Stimulated activated CD8-positive, alpha-beta memory T cell treated with anti-CD3 and anti-CD28 coated beads, Interleukin-15, amount 100 ng/mL, for 4 hours (primary cell): ENCODE data around the gene FRMD8.

ENCODE experiments used
- DNase-seq, 2 donors: peaks; one replicate each; pipeline ENCODE4 v3.0.0-alpha.2; 2020; ENCODE audit warnings: low read depth in 2 of 2

FRMD8 gene, protein sequence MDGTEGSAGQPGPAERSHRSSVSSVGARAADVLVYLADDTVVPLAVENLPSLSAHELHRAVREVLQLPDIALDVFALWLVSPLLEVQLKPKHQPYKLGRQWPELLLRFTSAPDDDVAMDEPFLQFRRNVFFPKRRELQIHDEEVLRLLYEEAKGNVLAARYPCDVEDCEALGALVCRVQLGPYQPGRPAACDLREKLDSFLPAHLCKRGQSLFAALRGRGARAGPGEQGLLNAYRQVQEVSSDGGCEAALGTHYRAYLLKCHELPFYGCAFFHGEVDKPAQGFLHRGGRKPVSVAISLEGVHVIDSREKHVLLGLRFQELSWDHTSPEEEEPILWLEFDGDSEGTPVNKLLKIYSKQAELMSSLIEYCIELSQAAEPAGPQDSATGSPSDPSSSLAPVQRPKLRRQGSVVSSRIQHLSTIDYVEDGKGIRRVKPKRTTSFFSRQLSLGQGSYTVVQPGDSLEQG

DNA sequence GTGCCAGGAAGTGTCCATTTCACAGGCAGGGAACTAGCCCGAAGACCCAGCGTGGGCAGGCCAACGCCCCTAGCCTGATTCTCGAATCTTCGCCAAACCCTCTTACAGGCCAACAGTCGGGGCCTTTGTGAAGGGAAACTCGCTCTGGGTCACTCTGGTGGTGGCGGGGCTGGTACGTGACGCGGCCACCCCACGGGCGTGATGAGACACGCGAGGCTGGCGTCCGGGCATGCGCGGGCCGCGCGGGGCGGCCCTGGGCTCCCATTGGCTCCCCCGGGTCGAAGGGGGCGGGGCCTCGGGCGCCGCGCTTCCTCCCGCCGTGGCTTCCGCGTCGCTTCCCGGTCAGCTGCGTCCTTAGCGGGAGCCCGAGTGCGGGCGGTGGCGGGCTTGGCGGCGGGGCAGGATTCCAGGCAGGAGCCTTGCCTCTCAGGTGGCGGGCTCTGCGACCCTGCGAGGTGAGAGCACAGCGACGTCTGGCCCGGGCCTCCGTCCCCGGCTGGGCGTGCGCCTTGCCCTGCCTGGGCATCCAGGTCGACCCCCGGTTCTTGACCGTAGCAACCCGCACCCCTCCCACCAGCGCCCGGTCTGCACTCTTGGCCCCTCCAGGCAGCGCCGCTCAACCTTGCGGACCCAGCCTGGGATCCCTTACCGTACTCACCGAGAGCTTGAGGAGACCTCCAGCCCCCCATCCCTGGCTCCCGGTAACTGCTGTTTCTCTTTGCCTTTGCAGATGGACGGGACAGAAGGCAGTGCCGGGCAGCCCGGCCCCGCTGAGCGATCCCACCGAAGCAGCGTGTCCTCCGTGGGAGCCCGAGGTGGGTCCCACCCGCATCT is at the start of gene FRMD8:
FRMD8 (plus strand) TSS at position 331 of the 834 bp plus-strand sequence; CDS start at position 731, 400 bp downstream.
- peak; percentile 70 to 81 for DNase-seq

DNA sequence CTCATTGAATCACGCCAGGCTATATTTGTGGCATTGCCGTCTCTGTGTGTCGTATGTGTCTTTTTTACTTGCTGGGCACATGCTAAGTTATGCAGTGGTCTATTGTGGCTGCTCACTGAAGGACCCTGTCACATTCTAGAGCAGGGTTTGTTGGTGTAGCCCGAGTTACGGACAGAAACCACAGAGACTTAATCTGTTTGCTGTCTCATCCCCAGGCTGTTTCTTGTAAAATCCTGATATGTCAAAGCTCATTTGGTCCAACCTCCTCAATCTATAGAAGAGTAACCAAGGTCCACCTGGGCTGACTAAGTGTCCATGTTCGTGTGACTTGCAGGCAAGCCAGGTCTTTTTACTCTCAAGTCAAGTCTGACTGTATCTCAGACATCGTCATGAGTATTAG is 47.8 kb upstream of the FRMD8 start:
- DNase-seq: no peak

DNA sequence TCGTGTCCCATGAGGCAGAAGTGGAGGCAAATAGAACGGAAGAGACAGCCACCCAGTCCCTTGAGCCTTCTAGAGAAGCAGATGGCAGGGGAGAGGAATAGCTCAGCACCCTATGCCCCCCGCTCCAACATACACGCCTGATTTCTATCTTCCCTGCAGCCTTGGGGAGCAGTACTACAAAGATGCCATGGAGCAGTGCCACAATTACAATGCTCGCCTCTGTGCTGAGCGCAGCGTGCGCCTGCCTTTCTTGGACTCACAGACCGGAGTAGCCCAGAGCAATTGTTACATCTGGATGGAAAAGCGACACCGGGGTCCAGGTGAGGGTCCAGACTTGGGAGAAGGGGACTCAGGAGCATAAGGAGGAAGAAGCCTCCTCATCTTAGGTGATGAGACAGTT is 46.2 kb upstream of the FRMD8 start:
- DNase-seq: no peak

DNA sequence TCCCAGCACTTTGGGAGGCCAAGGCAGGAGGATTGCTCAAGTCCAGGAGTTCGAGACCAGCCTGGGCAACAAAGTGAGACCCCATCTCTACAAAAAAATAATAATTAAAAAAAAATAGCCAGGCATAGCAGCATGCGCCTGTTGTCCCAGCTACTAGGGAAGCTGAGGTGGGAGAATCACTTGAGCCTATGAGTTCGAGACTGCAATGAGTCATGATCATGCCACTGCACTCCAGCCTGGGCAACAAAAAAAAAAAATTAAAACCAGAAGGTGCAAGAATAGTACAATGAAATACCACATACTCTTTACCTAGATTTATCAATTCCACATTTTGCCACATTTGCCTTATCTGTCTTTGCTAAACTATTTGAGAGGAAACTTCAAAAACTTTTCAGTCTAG is 44.6 kb upstream of the FRMD8 start:
- no peak for DNase-seq

DNA sequence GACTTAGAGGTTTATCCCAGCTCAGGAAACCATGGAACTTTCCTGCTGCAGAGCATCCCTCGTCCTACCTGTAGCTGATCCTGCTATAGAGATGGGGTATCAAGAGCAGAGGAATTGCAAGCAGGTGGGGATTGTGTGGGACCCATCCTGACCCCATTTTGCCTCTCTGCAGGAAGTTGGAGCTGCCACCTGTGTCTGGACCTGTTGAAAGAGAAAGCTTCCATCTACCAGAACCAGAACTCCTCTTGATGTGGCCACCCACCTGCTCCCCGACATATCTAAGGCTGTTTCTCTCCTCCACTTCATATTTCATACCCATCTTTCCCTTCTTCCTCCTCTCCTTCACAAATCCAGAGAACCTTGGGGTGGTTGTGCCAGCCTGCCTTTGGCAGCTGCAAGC is 34.9 kb upstream of the FRMD8 start:
- DNase-seq: no peak

DNA sequence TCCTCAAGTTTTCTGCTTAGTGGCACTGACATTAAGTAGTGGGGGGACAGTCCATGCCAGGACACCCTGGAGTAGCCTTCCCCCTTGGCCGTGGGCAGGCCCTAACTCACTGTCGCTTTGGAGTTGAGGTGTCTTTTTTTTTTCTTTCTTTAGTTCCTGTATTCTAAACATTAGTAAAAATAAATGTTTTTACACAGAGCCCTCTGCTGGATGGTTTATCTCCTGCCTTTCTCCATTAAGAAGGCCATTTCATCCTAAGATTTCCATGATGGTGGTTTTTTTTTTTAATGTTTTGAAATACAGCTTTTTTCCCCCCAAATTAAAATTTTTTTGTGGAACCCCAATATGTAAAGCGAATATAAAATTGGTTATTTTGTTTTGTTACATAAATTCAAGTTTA is 33.7 kb upstream of the FRMD8 start:
- DNase-seq: no peak

DNA sequence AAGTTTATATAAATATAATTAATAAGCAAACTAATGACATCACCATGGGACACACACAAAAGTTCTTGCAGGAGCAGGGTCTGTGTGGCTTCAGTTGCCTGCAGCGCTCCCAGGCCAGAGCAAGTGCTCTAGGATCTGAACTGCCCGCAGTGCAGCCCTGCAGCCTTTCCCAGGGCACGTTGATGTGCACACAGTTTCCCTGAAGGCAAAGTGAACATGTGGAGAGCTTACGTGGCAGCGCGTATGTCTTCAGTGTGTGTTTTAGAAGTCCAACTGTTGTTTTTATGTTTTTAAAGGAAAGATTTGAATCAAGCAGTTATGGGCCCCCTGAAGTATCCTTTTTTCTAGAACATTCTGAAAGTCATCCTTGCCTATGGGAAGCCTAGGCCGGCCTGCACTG is 33.1 kb upstream of the FRMD8 start:
- DNase-seq: no peak

DNA sequence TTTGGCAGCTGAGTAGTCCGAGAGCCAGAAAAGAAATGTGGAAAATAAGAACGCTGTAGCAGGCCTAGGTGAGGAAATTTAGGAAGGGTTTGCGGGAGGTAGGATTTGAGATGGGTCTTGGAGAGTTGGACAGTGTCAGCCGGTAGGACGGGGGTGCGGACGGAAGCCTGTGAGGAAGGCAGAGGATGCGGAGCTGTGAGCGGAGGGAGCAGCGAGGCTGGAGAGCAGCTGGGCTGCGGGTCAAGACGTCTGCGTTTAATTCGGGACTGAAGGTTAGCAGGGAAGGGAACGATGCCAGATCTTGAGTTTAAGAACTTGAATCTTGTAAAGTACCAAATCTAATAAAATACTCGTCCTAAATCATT is 32.6 kb upstream of the FRMD8 start:
- no peak for DNase-seq

DNA sequence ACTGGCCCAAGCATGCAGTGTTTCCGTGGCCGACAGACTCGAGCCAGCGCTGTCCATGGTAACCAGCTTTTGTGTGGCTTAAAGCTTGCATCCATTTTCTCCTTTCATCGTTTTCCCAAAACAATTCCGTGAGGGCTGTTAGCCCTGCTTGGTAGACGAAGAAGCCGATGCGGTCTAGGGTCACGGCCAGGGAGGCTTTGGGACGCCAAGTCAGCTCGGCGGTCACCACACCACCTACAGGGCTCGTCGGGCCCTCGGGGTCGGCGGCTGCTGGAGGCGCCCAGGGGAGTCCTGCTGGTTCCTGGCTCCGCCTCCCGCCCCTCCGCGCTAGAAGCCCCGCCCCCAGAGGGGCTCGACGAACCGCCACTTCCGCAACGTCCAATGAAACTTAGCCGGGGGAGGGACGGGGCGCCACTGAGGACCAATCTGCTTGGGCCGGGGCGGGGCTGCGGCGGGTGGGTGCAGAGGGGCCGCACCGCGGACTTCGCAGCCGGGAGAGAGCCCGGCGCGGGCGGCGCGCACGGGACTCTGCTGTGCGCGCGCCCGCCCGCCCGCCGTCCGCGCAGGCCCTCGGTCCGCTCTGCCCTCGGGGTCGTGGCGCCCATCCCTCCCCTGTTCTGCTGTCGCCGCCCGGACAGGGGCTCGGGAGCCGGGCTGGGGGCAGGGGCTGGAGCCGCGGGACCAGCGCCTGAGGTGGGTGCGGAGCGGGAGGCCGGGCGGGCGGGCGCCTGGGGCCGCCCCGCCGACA is 32.0 kb upstream of the FRMD8 start, which contains the start of gene TIGD3:
TIGD3 (plus strand) TSS at position 487 of the 748 bp plus-strand sequence. CDS start 1,058 bp downstream, outside the sequence.
- DNase-seq: peak; percentile 91 to 94

DNA sequence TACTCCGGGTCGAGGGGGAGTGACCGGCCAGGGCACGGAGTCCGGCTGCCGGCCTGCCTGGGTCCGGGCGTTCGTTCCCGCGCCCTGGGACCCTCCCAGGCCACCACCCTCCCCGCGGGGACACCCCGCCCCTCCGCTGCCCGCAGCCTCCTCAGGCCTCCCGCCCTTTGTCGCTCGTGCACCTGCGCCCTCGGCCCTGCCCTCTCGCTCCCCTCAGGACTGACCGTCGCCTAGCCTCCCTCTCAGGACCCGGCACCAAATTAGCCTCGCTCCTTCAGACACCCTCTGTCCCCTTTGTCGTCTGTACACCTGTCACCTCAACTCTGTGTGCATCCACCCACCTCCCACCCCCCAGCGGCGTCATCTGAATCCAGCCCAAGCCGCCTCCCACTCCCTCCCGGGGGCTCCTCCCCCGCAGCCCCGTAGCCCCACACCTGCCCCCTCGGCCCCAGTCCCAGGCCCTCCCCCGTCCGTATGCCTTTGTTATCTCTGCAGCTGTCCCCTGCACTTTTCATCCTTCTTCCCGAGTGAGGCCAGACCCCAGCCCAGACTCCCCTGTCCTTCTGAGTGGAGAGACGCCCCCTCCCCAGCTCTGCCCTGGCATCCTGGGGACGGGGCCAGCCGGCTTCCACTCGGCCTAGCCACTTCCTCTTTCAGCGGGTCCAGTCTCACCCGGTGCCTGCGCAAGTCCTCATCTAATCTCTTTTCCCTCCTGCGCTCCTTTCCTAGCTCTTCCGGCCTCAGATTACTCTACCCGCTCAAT is 31.2 kb upstream of the FRMD8 start:
- peak; percentile 34 to 46 for DNase-seq

DNA sequence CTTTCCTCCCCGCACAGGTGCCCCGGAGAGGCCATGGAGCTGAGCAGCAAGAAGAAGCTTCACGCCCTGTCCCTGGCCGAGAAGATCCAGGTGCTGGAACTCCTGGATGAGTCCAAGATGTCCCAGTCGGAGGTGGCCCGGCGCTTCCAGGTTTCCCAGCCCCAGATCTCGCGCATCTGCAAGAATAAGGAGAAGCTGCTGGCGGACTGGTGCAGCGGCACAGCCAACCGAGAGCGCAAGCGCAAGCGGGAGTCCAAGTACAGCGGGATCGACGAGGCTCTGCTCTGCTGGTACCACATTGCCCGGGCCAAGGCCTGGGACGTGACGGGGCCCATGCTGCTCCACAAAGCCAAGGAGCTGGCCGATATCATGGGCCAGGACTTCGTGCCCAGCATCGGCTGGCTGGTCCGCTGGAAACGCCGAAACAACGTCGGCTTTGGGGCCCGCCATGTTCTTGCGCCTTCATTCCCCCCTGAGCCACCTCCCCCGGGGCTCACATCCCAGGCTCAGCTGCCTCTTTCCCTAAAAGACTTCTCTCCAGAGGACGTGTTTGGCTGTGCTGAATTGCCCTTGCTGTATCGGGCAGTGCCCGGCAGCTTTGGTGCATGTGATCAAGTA is 30.6 kb upstream of the FRMD8 start:
- no peak for DNase-seq

DNA sequence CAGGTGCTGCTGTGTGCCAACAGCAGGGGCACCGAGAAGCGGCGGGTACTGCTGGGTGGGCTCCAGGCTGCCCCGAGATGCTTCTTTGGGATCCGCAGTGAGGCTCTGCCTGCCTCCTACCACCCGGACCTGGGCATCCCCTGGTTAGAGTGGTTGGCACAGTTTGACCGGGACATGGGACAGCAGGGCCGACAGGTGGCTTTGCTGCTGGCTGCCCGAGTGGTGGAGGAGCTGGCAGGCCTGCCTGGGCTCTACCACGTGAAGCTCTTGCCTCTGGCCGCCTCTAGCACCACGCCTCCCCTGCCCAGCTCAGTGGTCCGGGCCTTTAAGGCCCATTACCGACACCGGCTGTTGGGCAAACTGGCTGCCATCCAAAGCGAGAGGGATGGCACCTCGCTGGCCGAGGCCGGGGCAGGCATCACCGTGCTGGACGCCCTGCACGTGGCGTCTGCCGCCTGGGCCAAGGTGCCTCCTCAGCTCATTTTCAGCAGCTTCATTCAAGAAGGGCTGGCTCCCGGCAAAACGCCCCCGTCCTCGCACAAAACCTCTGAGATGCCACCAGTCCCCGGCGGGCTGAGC is 30.0 kb upstream of the FRMD8 start:
- DNase-seq: no peak

DNA sequence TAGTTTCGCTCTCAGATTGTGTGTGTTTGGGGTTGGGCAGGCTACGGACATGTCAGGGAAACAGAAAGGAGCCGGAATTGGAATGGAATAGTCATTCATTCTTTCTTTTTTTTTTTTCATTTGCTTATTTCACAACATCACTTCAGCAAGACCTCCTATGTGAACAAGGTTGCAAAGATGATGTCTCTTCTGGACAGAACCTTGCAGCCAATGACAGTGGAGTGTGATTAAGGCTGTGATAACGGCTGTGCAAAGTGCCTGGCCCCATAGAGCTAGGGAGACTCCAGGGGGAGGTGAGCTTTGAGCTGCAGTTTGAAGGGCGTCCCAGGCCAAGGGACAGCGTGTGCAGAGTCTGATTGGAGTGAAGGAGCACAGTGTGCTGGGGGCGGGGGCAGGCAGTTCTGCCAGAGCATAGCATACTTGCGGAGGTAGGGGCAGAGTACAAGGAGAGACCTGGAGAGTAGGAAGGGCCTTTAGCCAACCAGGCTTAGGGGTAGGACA is 28.5 kb upstream of the FRMD8 start:
- no peak for DNase-seq

DNA sequence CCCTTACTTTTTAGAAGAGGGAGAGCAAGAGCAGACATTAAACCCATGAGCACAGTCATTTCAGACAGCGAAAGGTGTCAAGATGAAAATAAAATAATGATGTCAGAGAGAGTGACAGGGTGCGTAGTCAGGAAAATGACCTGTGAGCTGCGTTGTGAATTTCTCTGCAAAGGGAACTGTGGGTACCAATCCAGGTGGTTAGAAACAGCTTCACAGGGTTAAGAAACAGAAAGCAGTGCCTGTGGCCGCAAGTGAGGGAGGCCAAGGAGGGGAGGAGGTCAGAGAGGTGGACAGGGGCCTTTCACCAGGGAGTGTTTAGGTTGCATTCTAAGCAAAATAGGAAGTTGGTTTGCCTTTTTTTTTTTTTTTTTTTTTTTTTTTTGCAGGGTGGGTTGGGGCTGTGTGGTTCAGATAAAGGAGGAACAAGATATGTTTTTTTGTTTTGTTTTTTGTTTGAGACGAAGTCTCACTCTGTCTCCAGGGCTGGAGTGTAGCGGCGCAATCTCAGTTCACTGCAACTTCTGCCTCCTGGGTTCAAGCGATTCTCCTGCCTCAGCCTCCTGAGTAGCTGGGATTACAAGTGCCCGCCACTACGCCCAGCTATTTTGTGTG is 24.0 kb upstream of the FRMD8 start:
- no peak for DNase-seq

DNA sequence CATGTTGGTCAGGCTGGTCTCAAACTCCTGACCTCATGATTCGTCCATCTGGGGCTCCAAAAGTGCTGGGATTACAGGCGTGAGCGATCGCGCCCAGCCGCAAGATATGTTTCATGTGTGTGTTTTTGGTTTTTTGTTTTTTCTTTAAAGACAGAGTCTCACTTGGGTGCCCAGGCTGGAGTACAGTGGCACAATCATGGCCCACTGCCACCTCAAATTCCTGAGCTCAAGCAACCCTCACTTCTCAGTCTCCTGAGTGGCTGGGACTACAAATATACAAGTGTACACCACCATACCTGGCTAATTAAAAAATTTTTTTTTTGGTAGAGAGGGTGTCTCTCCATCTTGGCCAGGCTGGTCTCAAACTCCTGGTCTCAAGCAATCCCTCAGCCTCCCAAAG is 23.5 kb upstream of the FRMD8 start:
- no peak for DNase-seq

DNA sequence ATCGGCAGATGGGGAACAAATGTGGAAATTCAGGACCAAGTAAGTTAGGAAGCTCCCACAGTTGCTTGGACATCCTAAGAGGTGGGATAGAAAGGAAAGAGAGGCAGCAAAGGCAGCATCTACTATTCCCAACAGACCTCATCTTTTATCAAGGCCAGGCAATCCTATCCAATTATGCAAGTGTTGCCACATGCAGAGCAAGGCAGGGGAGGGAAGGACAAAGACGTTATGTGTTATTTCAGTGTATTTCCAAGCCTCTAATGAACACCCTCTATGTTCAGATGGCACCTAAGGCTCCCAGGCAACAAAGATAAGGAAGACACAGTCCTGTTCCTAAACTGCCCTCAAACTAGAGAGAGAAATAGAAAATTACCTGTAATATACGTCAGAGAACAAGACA is 22.7 kb upstream of the FRMD8 start:
- no peak for DNase-seq

DNA sequence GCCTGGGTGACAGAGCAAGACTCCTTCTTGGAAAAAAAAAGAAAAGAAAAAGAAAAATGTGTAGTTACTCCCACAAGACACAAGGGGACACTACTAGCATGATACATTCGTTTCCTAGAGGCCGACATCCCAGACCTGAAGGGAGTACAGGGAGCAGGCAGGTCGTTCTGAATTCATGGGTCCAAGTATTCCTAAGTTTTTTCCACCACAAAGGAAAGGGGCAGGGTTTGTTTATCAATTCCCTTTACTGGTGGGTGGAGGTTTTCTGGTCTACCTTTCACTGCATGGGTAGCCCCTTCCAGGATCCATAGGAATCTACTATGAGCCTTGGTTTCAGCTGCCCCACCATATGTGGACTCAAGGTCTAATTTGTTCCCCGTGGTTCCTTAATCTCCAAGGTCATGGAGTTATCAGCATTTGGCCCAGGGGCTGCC is 20.1 kb upstream of the FRMD8 start:
- no peak for DNase-seq

DNA sequence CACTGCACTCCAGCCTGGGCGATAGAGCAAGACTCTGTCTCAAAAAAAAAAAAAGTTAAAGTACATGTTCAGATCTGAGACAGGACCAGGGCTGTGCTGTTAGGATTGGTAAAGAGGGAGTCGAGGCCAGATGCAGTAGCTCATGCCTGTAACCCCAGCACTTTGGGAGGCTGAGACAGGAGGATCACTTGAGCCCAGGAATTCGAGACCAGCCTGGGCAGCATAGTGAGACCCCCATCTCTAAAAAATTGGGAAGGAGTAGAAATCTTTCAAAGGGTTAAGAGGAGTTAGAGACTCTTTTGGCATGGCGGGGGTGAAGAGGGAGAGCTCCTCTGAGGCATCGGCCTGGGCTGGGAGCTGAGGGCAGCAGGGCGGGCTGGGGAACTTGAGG is 15.8 kb upstream of the FRMD8 start:
- no peak for DNase-seq

DNA sequence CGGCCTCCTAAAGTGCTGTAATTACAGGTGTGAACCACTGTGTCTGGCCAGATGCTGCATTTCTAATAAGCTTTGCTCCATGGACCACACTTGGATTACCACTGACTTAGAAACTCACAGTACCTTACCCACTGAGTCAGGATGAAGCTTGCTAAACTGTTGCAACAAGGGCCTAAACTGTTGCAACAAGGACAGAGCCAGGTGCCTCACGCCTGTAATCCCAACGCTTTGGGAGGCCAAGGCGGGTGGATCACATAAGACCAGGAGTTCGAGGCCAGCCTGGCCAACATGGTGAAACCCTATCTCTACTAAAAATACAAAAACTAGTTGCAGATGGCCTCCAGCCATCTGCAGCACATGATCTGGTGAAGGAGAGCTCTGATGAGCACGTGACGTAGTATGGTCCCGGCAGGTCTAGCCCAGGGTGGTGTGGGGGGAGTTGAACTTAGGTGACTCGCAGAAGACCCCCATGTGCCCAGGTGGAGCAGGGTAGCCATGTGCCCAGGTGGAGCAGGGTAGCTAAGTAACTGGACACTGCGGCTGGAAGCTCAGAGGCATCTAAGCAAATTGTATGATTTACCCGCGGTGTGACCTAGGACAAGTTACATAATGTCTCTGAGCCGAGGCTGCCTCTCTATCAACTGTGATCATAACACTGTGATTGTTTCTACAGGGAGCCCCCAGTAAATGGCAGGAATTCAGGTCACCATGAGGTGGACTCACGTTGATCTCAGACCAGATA is 12.4 kb upstream of the FRMD8 start:
- DNase-seq: no peak
